Measurements from ENCODE around the gene SEC24B.
A peak's percentile ranks its signal among the peaks of the same experiment; 100 is the strongest.
"Not testable (repeated sequence)": the region's sequence is repeated elsewhere in the genome, so short reads cannot be mapped to it uniquely, and the experiment has no call there.

SEC24B gene

GRCh38 chr4:109432696-109433095 lies 919 bp upstream of the SEC24B start:
- DNase-seq (ENCODE audit: low read depth), result no peak

- no peak for DNase-seq (ENCODE audit: low read depth)
Measured at GRCh38 chr4:109434007-109434971, 674 bp downstream of the SEC24B start.

- no peak for DNase-seq (ENCODE audit: low read depth)
Measured at GRCh38 chr4:109435635-109436034, 2.0 kb downstream of the SEC24B start.

- no peak for DNase-seq (ENCODE audit: low read depth)
Measured at GRCh38 chr4:109436504-109436903, 2.9 kb downstream of the SEC24B start.

GRCh38 chr4:109440948-109441347 lies 7.3 kb downstream of the SEC24B start:
- no peak for DNase-seq (ENCODE audit: low read depth)

- no peak for DNase-seq (ENCODE audit: low read depth)
Measured at GRCh38 chr4:109441862-109442458, 8.3 kb downstream of the SEC24B start.

GRCh38 chr4:109444182-109444844 lies 10.7 kb downstream of the SEC24B start:
- DNase-seq (ENCODE audit: low read depth), result no peak

GRCh38 chr4:109447278-109447677 lies 13.7 kb downstream of the SEC24B start:
- no peak for DNase-seq (ENCODE audit: low read depth)

- DNase-seq (ENCODE audit: low read depth), result no peak
Measured at GRCh38 chr4:109451544-109452273, 18.1 kb downstream of the SEC24B start.

- not testable (repeated sequence) for DNase-seq (ENCODE audit: low read depth)
Measured at GRCh38 chr4:109453110-109453509, 19.5 kb downstream of the SEC24B start.

GRCh38 chr4:109462297-109462696 lies 28.7 kb downstream of the SEC24B start:
- no peak for DNase-seq (ENCODE audit: low read depth)

- no peak for DNase-seq (ENCODE audit: low read depth)
Measured at GRCh38 chr4:109462802-109463201, 29.2 kb downstream of the SEC24B start.

- DNase-seq (ENCODE audit: low read depth), result no peak
Measured at GRCh38 chr4:109465069-109465468, 31.5 kb downstream of the SEC24B start.

- no peak for DNase-seq (ENCODE audit: low read depth)
Measured at GRCh38 chr4:109469915-109470314, 36.3 kb downstream of the SEC24B start.

- DNase-seq (ENCODE audit: low read depth), result peak; percentile 13
Measured at GRCh38 chr4:109472343-109472761, 38.7 kb downstream of the SEC24B start.

- DNase-seq (ENCODE audit: low read depth), result no peak
Measured at GRCh38 chr4:109473824-109474223, 40.2 kb downstream of the SEC24B start.

GRCh38 chr4:109486007-109486406 lies 52.4 kb downstream of the SEC24B start:
- no peak for DNase-seq (ENCODE audit: low read depth)

GRCh38 chr4:109494563-109494962 lies 60.9 kb downstream of the SEC24B start:
- no peak for DNase-seq (ENCODE audit: low read depth)

GRCh38 chr4:109495514-109495913 lies 61.9 kb downstream of the SEC24B start:
- DNase-seq (ENCODE audit: low read depth), result no peak

- DNase-seq (ENCODE audit: low read depth), result no peak
Measured at GRCh38 chr4:109496875-109497274, 63.3 kb downstream of the SEC24B start.

- no peak for DNase-seq (ENCODE audit: low read depth)
Measured at GRCh38 chr4:109497511-109497910, 63.9 kb downstream of the SEC24B start.

GRCh38 chr4:109499513-109499912 lies 65.9 kb downstream of the SEC24B start:
- no peak for DNase-seq (ENCODE audit: low read depth)

Data from HS-5 (cell line).